PC-3 (cell line): ENCODE results near the gene SLC12A2. TPM values are rescaled to one million over a fixed set of nuclear protein-coding genes. Genes with fewer than 3 reads are reported as not detected.

Source experiments
- ATAC-seq: fragments of 200-7000 bp; cut with Tn5 transposase; 2 replicates; pipeline ENCODE4 v1.9.1; 2020; ENCODE audit warnings: mild to moderate bottlenecking, moderate library complexity
- BruUV-seq: library from RNA; stranded (reverse); fragments of 400-500 nt; replicated peaks from 2 replicates; lab custom pipeline; 2021; lab: Mats Ljungman, UMichigan
- CTCF ChIA-PET: fragments of 300-600 bp; sonication (Branson Sonifier 250); formaldehyde crosslinking; loops from one replicate; lab custom pipeline; 2022; ENCODE audit warnings: antibody characterized with exemption; lab: Charles Lee
- POLR2A ChIA-PET: fragments of 300-600 bp; sonication (Branson Sonifier 250); formaldehyde crosslinking; loops from one replicate; lab custom pipeline; 2022; ENCODE audit warnings: antibody characterized with exemption; ENCODE audit not compliant: unreplicated experiment; lab: Charles Lee
- DNase-seq: peaks from one replicate; pipeline ENCODE4 v3.0.0-alpha.2; 2015
- H2AFZ ChIP-seq: fragments of 300-600 bp; sonication (generic); 2 replicates; pipeline ENCODE4 v1.6.0; 2016; ENCODE audit warnings: antibody characterized with exemption, low read length
- H3F3A ChIP-seq: fragments of 300-600 bp; sonication (generic); one replicate; pipeline ENCODE4 v1.6.0; 2017; ENCODE audit warnings: antibody characterized with exemption, low read length, control low read depth, mild to moderate bottlenecking; ENCODE audit not compliant: unreplicated experiment
- H3K27ac ChIP-seq: fragments of 300-600 bp; sonication (generic); 2 replicates; pipeline ENCODE4 v1.5.1; 2016; ENCODE audit warnings: mild to moderate bottlenecking, low read length
- H3K27me3 ChIP-seq: fragments of 300-600 bp; sonication (generic); 2 replicates; pipeline ENCODE4 v1.6.1; 2016; ENCODE audit warnings: low read length, mixed read lengths
- H3K36me3 ChIP-seq: fragments of 300-600 bp; sonication (generic); 2 replicates; pipeline ENCODE4 v1.6.1; 2016; ENCODE audit warnings: low read depth, mixed run types, low read length, mixed read lengths
- H3K4me1 ChIP-seq: fragments of 300-600 bp; sonication (generic); 2 replicates; pipeline ENCODE4 v1.5.1; 2016; ENCODE audit warnings: low read length; ENCODE audit not compliant: insufficient read depth
- H3K4me2 ChIP-seq: fragments of 300-600 bp; sonication (generic); 2 replicates; pipeline ENCODE4 v1.6.0; 2016; ENCODE audit warnings: low read length
- H3K4me3 ChIP-seq: fragments of 300-600 bp; sonication (generic); 2 replicates; pipeline ENCODE4 v1.5.1; 2016; ENCODE audit warnings: mild to moderate bottlenecking, low read length, mixed read lengths
- H3K79me2 ChIP-seq: fragments of 300-600 bp; sonication (generic); 2 replicates; pipeline ENCODE4 v1.6.1; 2017; ENCODE audit warnings: low read length, mixed read lengths
- H3K9ac ChIP-seq: fragments of 300-600 bp; sonication (generic); 2 replicates; pipeline ENCODE4 v1.6.0; 2016; ENCODE audit warnings: mild to moderate bottlenecking, low read length
- H3K9me2 ChIP-seq: fragments of 300-600 bp; sonication (generic); replicated peaks from 2 replicates; pipeline ENCODE4 v1.6.1; 2016; ENCODE audit warnings: mixed run types, low read length, mixed read lengths
- H3K9me3 ChIP-seq: fragments of 300-600 bp; sonication (generic); 2 replicates; pipeline ENCODE4 v1.6.1; 2016; ENCODE audit warnings: low read length, mixed read lengths
- H4K20me1 ChIP-seq: fragments of 300-600 bp; sonication (generic); 2 replicates; pipeline ENCODE4 v1.6.1; 2016; ENCODE audit warnings: low read length, mixed read lengths
- EZH2 ChIP-seq: fragments of 300-600 bp; sonication (generic); IDR thresholded peaks from one replicate; pipeline ENCODE4 v1.6.1; 2017; ENCODE audit warnings: antibody characterized with exemption, mild to moderate bottlenecking, low read length; ENCODE audit not compliant: unreplicated experiment
- EZH2phosphoT487 ChIP-seq: fragments of 300-600 bp; sonication (generic); IDR thresholded peaks from 2 replicates; pipeline ENCODE4 v1.6.1; 2018; ENCODE audit warnings: mild to moderate bottlenecking, antibody characterized with exemption, low read length, borderline replicate concordance
- intact Hi-C: fragments of 100-400 bp; cut with micrococcal nuclease; formaldehyde crosslinking; loops from 2 replicates; pipeline ENCODE4 v1.9.0; 2023
- total RNA-seq: library from RNA; depleted of rRNA; stranded (reverse); fragments of >200 nt; gene quantifications from 2 replicates; pipeline ENCODE4 v1.2.3, GENCODE V29; 2014
- TF ChIP-seq, protein P1 (sequence below): fragments of 300-600 bp; sonication (generic); conservative IDR thresholded peaks from 2 replicates; pipeline ENCODE4 v1.5.1; 2017; ENCODE audit warnings: antibody characterized with exemption, low read depth, mild to moderate bottlenecking, low read length

The SLC12A2 gene
- total RNA-seq, 1 experiment from 2014 or later = 33.9 TPM

DNA sequence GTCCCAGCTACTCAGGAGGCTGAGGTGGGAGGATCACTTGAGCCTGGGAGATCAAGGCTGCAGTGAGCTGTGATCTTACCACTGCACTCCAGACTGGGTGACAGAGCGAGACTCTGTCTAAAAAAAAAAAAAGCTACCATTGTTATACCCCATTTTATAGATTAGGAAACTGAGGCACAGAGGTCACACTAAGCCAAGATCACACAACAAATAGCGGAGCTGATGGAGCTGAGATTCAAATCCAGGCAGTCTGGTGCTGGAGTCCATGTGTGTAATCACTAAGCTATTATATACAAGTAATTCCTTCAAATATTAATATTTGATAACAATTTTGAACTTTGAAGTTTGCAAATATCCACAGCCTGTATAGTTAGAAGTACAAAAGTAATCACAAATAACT lies 6.0 kb upstream of the SLC12A2 start:
- peaks cover 22% of the 10 kb centered on the region for H3K4me1 ChIP-seq
- no peak for DNase-seq
- H3K9ac ChIP-seq = no peak overlapping the region
- no peak overlapping the region for H3K4me2 ChIP-seq
- ChIA-PET CTCF (interaction anchor here (0.6 to 0.7 kb wide), 2 partner anchors 142 to 199 kb away, joined by 3 to 4 read pairs; no protein-coding TSS in a partner anchor), POLR2A (interaction anchor here (0.6 kb wide), 2 partner anchors 9 to 156 kb away, joined by 3 to 5 read pairs; no protein-coding TSS in a partner anchor)
- peaks cover 31% of the 10 kb centered on the region for H3K79me2 ChIP-seq
- no peaks in the 10 kb centered on the region for H3K27me3 ChIP-seq
- no peaks in the 10 kb centered on the region for H3K9me2 ChIP-seq
- no peak for ATAC-seq
- TF ChIP-seq EZH2phosphoT487 (no peak), EZH2 (no peak)
- TF ChIP-seq, protein P1, sequence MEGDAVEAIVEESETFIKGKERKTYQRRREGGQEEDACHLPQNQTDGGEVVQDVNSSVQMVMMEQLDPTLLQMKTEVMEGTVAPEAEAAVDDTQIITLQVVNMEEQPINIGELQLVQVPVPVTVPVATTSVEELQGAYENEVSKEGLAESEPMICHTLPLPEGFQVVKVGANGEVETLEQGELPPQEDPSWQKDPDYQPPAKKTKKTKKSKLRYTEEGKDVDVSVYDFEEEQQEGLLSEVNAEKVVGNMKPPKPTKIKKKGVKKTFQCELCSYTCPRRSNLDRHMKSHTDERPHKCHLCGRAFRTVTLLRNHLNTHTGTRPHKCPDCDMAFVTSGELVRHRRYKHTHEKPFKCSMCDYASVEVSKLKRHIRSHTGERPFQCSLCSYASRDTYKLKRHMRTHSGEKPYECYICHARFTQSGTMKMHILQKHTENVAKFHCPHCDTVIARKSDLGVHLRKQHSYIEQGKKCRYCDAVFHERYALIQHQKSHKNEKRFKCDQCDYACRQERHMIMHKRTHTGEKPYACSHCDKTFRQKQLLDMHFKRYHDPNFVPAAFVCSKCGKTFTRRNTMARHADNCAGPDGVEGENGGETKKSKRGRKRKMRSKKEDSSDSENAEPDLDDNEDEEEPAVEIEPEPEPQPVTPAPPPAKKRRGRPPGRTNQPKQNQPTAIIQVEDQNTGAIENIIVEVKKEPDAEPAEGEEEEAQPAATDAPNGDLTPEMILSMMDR = no peak
- H3F3A ChIP-seq = no peaks in the 10 kb centered on the region
- H3K4me3 ChIP-seq = no peak overlapping the region
- no peaks in the 10 kb centered on the region for H4K20me1 ChIP-seq
- no peaks in the 10 kb centered on the region for H3K36me3 ChIP-seq
- H3K27ac ChIP-seq = no peak overlapping the region
- no peak overlapping the region for H2AFZ ChIP-seq
- H3K9me3 ChIP-seq = no peaks in the 10 kb centered on the region
- no TSS peak for BruUV-seq
- intact Hi-C loops = no loop called here

DNA sequence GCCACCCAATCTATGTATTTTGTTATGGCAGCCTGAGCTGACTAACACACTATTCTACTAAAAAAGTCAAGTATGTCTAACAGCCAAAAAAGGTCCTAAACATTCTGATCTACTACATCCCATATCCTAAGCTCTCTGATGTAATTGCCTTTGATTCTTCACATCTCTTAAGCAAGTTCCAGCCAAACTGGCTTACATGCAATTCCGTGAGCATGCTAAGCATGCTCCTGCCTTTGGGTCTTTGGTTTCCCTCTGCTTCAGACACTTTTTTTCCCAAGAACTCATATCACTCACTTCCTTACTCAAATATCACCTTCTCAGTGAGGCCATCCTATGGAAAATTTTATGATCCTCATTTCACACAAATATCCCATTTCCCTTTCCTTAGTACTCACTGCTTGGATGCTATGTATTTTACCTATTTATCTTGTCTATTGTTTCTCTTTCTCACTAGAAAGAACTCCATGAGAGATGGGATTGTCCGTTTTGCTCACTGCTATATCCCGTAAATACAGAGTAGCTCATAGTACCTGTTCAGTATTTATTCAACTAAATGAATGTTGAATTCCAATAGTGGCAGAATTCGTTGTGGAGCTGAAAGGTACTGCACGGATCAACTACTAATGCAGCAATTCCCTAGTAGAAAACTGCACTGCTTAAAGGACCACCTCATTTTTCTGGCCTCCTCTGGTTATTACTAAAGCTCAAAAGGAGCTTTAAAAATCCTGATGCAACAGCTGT lies 2.3 kb upstream of the SLC12A2 start:
- CTCF ChIA-PET = interaction anchor here (0.5 to 2.0 kb wide), 8 partner anchors 10 to 176 kb away, joined by 3 to 7 read pairs (median 3); no protein-coding TSS in a partner anchor
- H3K4me3 ChIP-seq = peak overlapping the region; percentile 89
- peaks cover 55% of the 10 kb centered on the region for H3K79me2 ChIP-seq
- no TSS peak for BruUV-seq
- intact Hi-C loops = no loop called here
- POLR2A ChIA-PET = interaction anchor here (0.5 to 0.6 kb wide), 2 partner anchors 43 to 200 kb away, joined by 4 to 10 read pairs; no protein-coding TSS in a partner anchor
- peak; percentile 3; the same call in 1 of the 2 replicates for ATAC-seq
- H3K9ac ChIP-seq = peak overlapping the region; percentile 90
- peak overlapping the region; percentile 93 for H2AFZ ChIP-seq
- H3K4me2 ChIP-seq = peak overlapping the region; percentile 100
- H3K9me3 ChIP-seq = no peaks in the 10 kb centered on the region
- H3K27ac ChIP-seq = 0 out of 2 replicates have a peak overlapping the region, but pooled peaks have one; percentile 14
- H4K20me1 ChIP-seq = peaks cover 20% of the 10 kb centered on the region
- H3K27me3 ChIP-seq = no peaks in the 10 kb centered on the region
- TF ChIP-seq, protein P1 = peak; percentile 33; the same call in 1 of the 2 replicates
- TF ChIP-seq EZH2phosphoT487 = no peak
- H3K9me2 ChIP-seq = no peaks in the 10 kb centered on the region
- DNase-seq = peak; percentile 62
- H3F3A ChIP-seq = no peaks in the 10 kb centered on the region
- H3K4me1 ChIP-seq = peaks cover 33% of the 10 kb centered on the region
- no peaks in the 10 kb centered on the region for H3K36me3 ChIP-seq
